ENCODE results near the gene PRSS21.

The PRSS21 gene

GRCh38 chr16:2783581-2784357, 33.3 kb upstream of the PRSS21 start:
- H3K4me3 ChIP-seq (ENCODE audit: low read depth, low read length) = no peak overlapping the region
- TF ChIP-seq CTCF (IDR thresholded peaks at IDR 0.05; ENCODE audit: low read depth, low read length) = no peak

GRCh38 chr16:2784358-2785100, 32.5 kb upstream of the PRSS21 start:
- no peak overlapping the region for H3K4me3 ChIP-seq (ENCODE audit: low read depth, low read length)
- no peak for TF ChIP-seq CTCF (IDR thresholded peaks at IDR 0.05; ENCODE audit: low read depth, low read length)

- TF ChIP-seq CTCF (IDR thresholded peaks at IDR 0.05; ENCODE audit: low read depth, low read length) = no peak
These were observed 31.7 kb upstream of the PRSS21 start for GRCh38 chr16:2785101-2785991.

GRCh38 chr16:2786061-2786825, 30.8 kb upstream of the PRSS21 start:
- H3K4me3 ChIP-seq (ENCODE audit: low read depth, low read length) = no peak overlapping the region
- TF ChIP-seq CTCF (IDR thresholded peaks at IDR 0.05; ENCODE audit: low read depth, low read length) = no peak

More at GRCh38 chr16:2785101-2785991, 31.7 kb upstream of the PRSS21 start:
- H3K4me3 ChIP-seq (ENCODE audit: low read depth, low read length) = no peak overlapping the region

- TF ChIP-seq CTCF (IDR thresholded peaks at IDR 0.05; ENCODE audit: low read depth, low read length) = no peak
- H3K4me3 ChIP-seq (ENCODE audit: low read depth, low read length) = no peak overlapping the region
These were observed 30.2 kb upstream of the PRSS21 start for GRCh38 chr16:2786826-2787151.

GRCh38 chr16:2787406-2787805, 29.6 kb upstream of the PRSS21 start, which contains the start of gene PRSS33:
Gene PRSS33, minus strand, starts transcription at chr16:2787560. Its CDS starts 1,013 bp downstream, at chr16:2786547.
- no peak for TF ChIP-seq CTCF (IDR thresholded peaks at IDR 0.05; ENCODE audit: low read depth, low read length)
- H3K4me3 ChIP-seq (ENCODE audit: low read depth, low read length) = no peak within 1 kb of the TSS
